Astrocyte (in vitro differentiated cells and primary cell): ENCODE measurements around the gene PBRM1. TPM values are rescaled to one million over a fixed set of nuclear protein-coding genes. Genes with fewer than 3 reads are reported as not detected.
"Not testable (repeated sequence)": the region's sequence is repeated elsewhere in the genome, so short reads cannot be mapped to it uniquely, and the experiment has no call there.

Experiments
- DNase-seq: peaks from one replicate; pipeline ENCODE4 v3.0.0-alpha.2; 2010; ENCODE audit warnings: low read depth
- FAIRE-seq: peaks from 2 replicates; lab custom pipeline; 2011; peaks lifted over from hg19 to GRCh38; lab: Jason Lieb, UNC
- H2AFZ ChIP-seq: 2 replicates; pipeline ENCODE4 v1.6.0; 2012; ENCODE audit warnings: low read depth, low read length, inconsistent platforms
- H3K27ac ChIP-seq: 2 replicates; pipeline ENCODE4 v1.5.1; 2011; ENCODE audit warnings: low read depth, low read length, inconsistent platforms
- H3K27me3 ChIP-seq: 2 replicates; pipeline ENCODE4 v1.6.0; 2011; ENCODE audit warnings: low read length, inconsistent platforms; ENCODE audit not compliant: insufficient read depth
- H3K36me3 ChIP-seq: 2 replicates; pipeline ENCODE4 v1.5.1; 2011; ENCODE audit warnings: low read length, inconsistent platforms; ENCODE audit not compliant: insufficient read depth
- H3K4me1 ChIP-seq: 2 replicates; pipeline ENCODE4 v1.5.1; 2011; ENCODE audit warnings: low read length, inconsistent platforms; ENCODE audit not compliant: insufficient read depth
- H3K4me2 ChIP-seq: 2 replicates; pipeline ENCODE4 v1.6.0; 2012; ENCODE audit warnings: low read length, inconsistent platforms
- H3K4me3 ChIP-seq: 2 replicates; pipeline ENCODE4 v1.5.1; 2011; ENCODE audit warnings: low read depth, mild to moderate bottlenecking, low read length, inconsistent platforms; ENCODE audit not compliant: insufficient read depth
- H3K79me2 ChIP-seq: 2 replicates; pipeline ENCODE4 v1.6.0; 2012; ENCODE audit warnings: mild to moderate bottlenecking, low read length, inconsistent platforms; ENCODE audit not compliant: insufficient read depth
- H3K9ac ChIP-seq: 2 replicates; pipeline ENCODE4 v1.6.0; 2012; ENCODE audit warnings: mild to moderate bottlenecking, low read length, inconsistent platforms
- H3K9me3 ChIP-seq: 2 replicates; pipeline ENCODE4 v1.5.1; 2012; ENCODE audit warnings: low read depth, mild to moderate bottlenecking, low read length, inconsistent platforms; ENCODE audit not compliant: insufficient read depth
- H4K20me1 ChIP-seq: 2 replicates; pipeline ENCODE4 v1.6.0; 2012; ENCODE audit warnings: low read length, inconsistent platforms; ENCODE audit not compliant: insufficient read depth
- H3K27ac Mint-ChIP-seq: one replicate; pipeline ENCODE4 v1.8.0; 2021; ENCODE audit warnings: mild to moderate bottlenecking, mixed read lengths; ENCODE audit not compliant: unreplicated experiment
- H3K27me3 Mint-ChIP-seq: one replicate; pipeline ENCODE4 v1.8.0; 2021; ENCODE audit warnings: low read depth, mixed read lengths; ENCODE audit not compliant: unreplicated experiment
- H3K36me3 Mint-ChIP-seq: one replicate; pipeline ENCODE4 v1.8.0; 2021; ENCODE audit warnings: low read depth, mixed read lengths; ENCODE audit not compliant: unreplicated experiment
- H3K4me1 Mint-ChIP-seq: one replicate; pipeline ENCODE4 v1.8.0; 2021; ENCODE audit warnings: low read depth, mixed read lengths; ENCODE audit not compliant: unreplicated experiment
- H3K4me3 Mint-ChIP-seq: one replicate; pipeline ENCODE4 v1.8.0; 2021; ENCODE audit warnings: mild to moderate bottlenecking, moderate library complexity, mixed read lengths; ENCODE audit not compliant: unreplicated experiment
- H3K9me3 Mint-ChIP-seq: one replicate; pipeline ENCODE4 v1.8.0; 2021; ENCODE audit warnings: mild to moderate bottlenecking, mixed read lengths; ENCODE audit not compliant: unreplicated experiment
- CTCF ChIP-seq: IDR thresholded peaks from 2 replicates; pipeline ENCODE4 v1.5.1; 2011; ENCODE audit warnings: low read depth, mild to moderate bottlenecking, inconsistent platforms, low read length, moderate library complexity; ENCODE audit not compliant: insufficient read depth
- EZH2 ChIP-seq: IDR thresholded peaks from 2 replicates; pipeline ENCODE4 v1.6.1; 2012; ENCODE audit warnings: mild to moderate bottlenecking, low read length, inconsistent platforms; ENCODE audit not compliant: insufficient read depth
- total RNA-seq: library from RNA; stranded (reverse); gene quantifications from 2 replicates; pipeline ENCODE4 v1.2.1, GENCODE V29; 2021

PBRM1 gene
- total RNA-seq, 1 donor from 2014 or later: 54.5 TPM

GRCh38 chr3:52731590-52731989, 45.9 kb upstream of the PBRM1 start:
- TF ChIP-seq EZH2: no peak
- no peak for TF ChIP-seq CTCF
- H3K4me1 Mint-ChIP-seq: no peaks in the 10 kb centered on the region
- Histone ChIP-seq H3K27me3 (no peaks in the 10 kb centered on the region), H3K36me3 (peaks cover 23% of the 10 kb centered on the region), H2AFZ (no peak overlapping the region), H3K27ac (no peak overlapping the region), H3K9ac (no peak overlapping the region), H4K20me1 (no peaks in the 10 kb centered on the region), H3K4me2 (no peak overlapping the region), H3K9me3 (peaks cover 7% of the 10 kb centered on the region), H3K4me3 (no peak overlapping the region), H3K79me2 (no peaks in the 10 kb centered on the region), H3K4me1 (no peaks in the 10 kb centered on the region)
- no peak overlapping the region for H3K4me3 Mint-ChIP-seq
- no peak for DNase-seq
- no peaks in the 10 kb centered on the region for H3K27me3 Mint-ChIP-seq
- FAIRE-seq: no peak
- peaks cover 78% of the 10 kb centered on the region for H3K36me3 Mint-ChIP-seq
- H3K9me3 Mint-ChIP-seq: peaks cover 51% of the 10 kb centered on the region
- no peak overlapping the region for H3K27ac Mint-ChIP-seq

- Histone ChIP-seq H2AFZ (no peak overlapping the region), H3K27ac (no peak overlapping the region), H3K9ac (no peak overlapping the region), H4K20me1 (no peaks in the 10 kb centered on the region), H3K4me1 (no peaks in the 10 kb centered on the region), H3K4me3 (no peak overlapping the region), H3K9me3 (peaks cover 7% of the 10 kb centered on the region), H3K79me2 (no peaks in the 10 kb centered on the region), H3K4me2 (no peak overlapping the region), H3K36me3 (peaks cover 20% of the 10 kb centered on the region), H3K27me3 (no peaks in the 10 kb centered on the region)
- Mint-ChIP-seq H3K4me3 (no peak overlapping the region), H3K27me3 (no peaks in the 10 kb centered on the region), H3K4me1 (no peaks in the 10 kb centered on the region), H3K9me3 (peaks cover 53% of the 10 kb centered on the region), H3K36me3 (peaks cover 72% of the 10 kb centered on the region), H3K27ac (no peak overlapping the region)
- DNase-seq (no peak), FAIRE-seq (no peak)
- TF ChIP-seq EZH2 (no peak), CTCF (no peak)
These were observed 45.0 kb upstream of the PBRM1 start for GRCh38 chr3:52730681-52731080.

GRCh38 chr3:52728753-52729152, 43.0 kb upstream of the PBRM1 start:
- H3K36me3 ChIP-seq: peaks cover 16% of the 10 kb centered on the region
- not testable (repeated sequence) for H3K27ac ChIP-seq, H3K27ac Mint-ChIP-seq, H3K27me3 ChIP-seq, DNase-seq, H3K4me1 ChIP-seq, H3K4me2 ChIP-seq, H3K4me3 Mint-ChIP-seq, H3K9me3 ChIP-seq, H3K79me2 ChIP-seq, H3K4me3 ChIP-seq, H2AFZ ChIP-seq, H4K20me1 ChIP-seq, FAIRE-seq, H3K9ac ChIP-seq, H3K4me1 Mint-ChIP-seq, H3K27me3 Mint-ChIP-seq
- Mint-ChIP-seq H3K36me3 (peaks cover 56% of the 10 kb centered on the region), H3K9me3 (peaks cover 48% of the 10 kb centered on the region)
